Muscle of leg (tissue), 16 donors: ENCODE data around the gene DSTN. TPM values are rescaled to one million over a fixed set of nuclear protein-coding genes. Genes with fewer than 3 reads are reported as not detected.

ENCODE experiments used
- DNase-seq: peaks from one replicate; pipeline ENCODE4 v3.0.0; 2013
- H3K27ac ChIP-seq: one replicate; pipeline ENCODE4 v1.5.1; 2013; ENCODE audit warnings: mild to moderate bottlenecking, low read length, control low read depth
- H3K27me3 ChIP-seq: one replicate; pipeline ENCODE4 v1.6.1; 2013; ENCODE audit warnings: low read length; ENCODE audit not compliant: control insufficient read depth, insufficient read depth
- H3K36me3 ChIP-seq: one replicate; pipeline ENCODE4 v1.6.1; 2013; ENCODE audit warnings: low read length; ENCODE audit not compliant: control insufficient read depth, insufficient read depth
- H3K4me1 ChIP-seq: one replicate; pipeline ENCODE4 v1.6.1; 2013; ENCODE audit warnings: low read length; ENCODE audit not compliant: control insufficient read depth, insufficient read depth
- H3K4me3 ChIP-seq: one replicate; pipeline ENCODE4 v1.5.1; 2013; ENCODE audit warnings: low read length, control low read depth
- H3K9me3 ChIP-seq: replicated peaks from 2 replicates; pipeline ENCODE4 v1.6.1; 2013; ENCODE audit warnings: low read depth, low read length; ENCODE audit not compliant: control insufficient read depth
- WGBS: methylation state at CpG from one replicate; pipeline ENCODE4 v1.1.5; 2013; ENCODE audit warnings: missing lambda C conversion rate; ENCODE audit not compliant: insufficient coverage; 5-methylcytosine and 5-hydroxymethylcytosine counted together
- long read RNA-seq, 11 donors: transcript quantifications; one replicate each; lab custom pipeline, GENCODE V29; 2026
- polyA plus RNA-seq, 8 donors: library from polyadenylated mRNA; unstranded; fragments of 120-200 nt; gene quantifications; one replicate each; pipeline versions ENCODE4 v1.2.1 to v1.2.3, GENCODE V29; 2013; ENCODE audit warnings: inconsistent platforms in 1 of 8, low replicate concordance in 1 of 8; ENCODE audit not compliant: insufficient read length in 8 of 8, insufficient read depth in 1 of 8
- total RNA-seq: library from RNA; stranded (reverse); fragments of 120-200 nt; gene quantifications from one replicate; pipeline ENCODE4 v1.2.4, GENCODE V29; 2013

DSTN gene
- total RNA-seq = 145 TPM
- polyA plus RNA-seq = 100 to 1,000 TPM; 223 to 256 (median 244) TPM
- long read RNA-seq, donor 1, transcript DSTN-201 (4 exons, 3,617 nt) = major isoform, 68 of 88 reads
- long read RNA-seq, donor 1, partial matches to known transcripts = 14 of 88 reads
- long read RNA-seq, donor 1, other reads (novel, unspliced or antisense) = 5 of 88 reads
- long read RNA-seq, donor 2, transcript DSTN-201 (4 exons, 3,617 nt) = major isoform, 14 of 14 reads
- long read RNA-seq, donor 2, partial matches to known transcripts = 0 of 14 reads
- long read RNA-seq, donor 2, other reads (novel, unspliced or antisense) = 0 of 14 reads
- long read RNA-seq, donor 3, transcript DSTN-201 (4 exons, 3,617 nt) = major isoform, 135 of 168 reads
- long read RNA-seq, donor 3, partial matches to known transcripts = 25 of 168 reads
- long read RNA-seq, donor 3, other reads (novel, unspliced or antisense) = 6 of 168 reads
- long read RNA-seq, donor 4, transcript DSTN-201 (4 exons, 3,617 nt) = major isoform, 73 of 130 reads
- long read RNA-seq, donor 4, partial matches to known transcripts = 56 of 130 reads
- long read RNA-seq, donor 4, other reads (novel, unspliced or antisense) = 0 of 130 reads
- long read RNA-seq, donor 5, transcript DSTN-201 (4 exons, 3,617 nt) = major isoform, 241 of 299 reads
- long read RNA-seq, donor 5, partial matches to known transcripts = 52 of 299 reads
- long read RNA-seq, donor 5, other reads (novel, unspliced or antisense) = 5 of 299 reads
- long read RNA-seq, donor 6, transcript DSTN-201 (4 exons, 3,617 nt) = major isoform, 230 of 448 reads
- long read RNA-seq, donor 6, partial matches to known transcripts = 203 of 448 reads
- long read RNA-seq, donor 6, other reads (novel, unspliced or antisense) = 12 of 448 reads
- long read RNA-seq, donor 7, transcript DSTN-201 (4 exons, 3,617 nt) = major isoform, 156 of 428 reads
- long read RNA-seq, donor 7, partial matches to known transcripts = 263 of 428 reads
- long read RNA-seq, donor 7, other reads (novel, unspliced or antisense) = 7 of 428 reads
- long read RNA-seq, donor 8, transcript DSTN-201 (4 exons, 3,617 nt) = major isoform, 100 of 148 reads
- long read RNA-seq, donor 8, partial matches to known transcripts = 38 of 148 reads
- long read RNA-seq, donor 8, other reads (novel, unspliced or antisense) = 8 of 148 reads
- long read RNA-seq, donor 9, transcript DSTN-201 (4 exons, 3,617 nt) = major isoform, 114 of 229 reads
- long read RNA-seq, donor 9, partial matches to known transcripts = 113 of 229 reads
- long read RNA-seq, donor 9, other reads (novel, unspliced or antisense) = 0 of 229 reads
- long read RNA-seq, donor 10, transcript DSTN-201 (4 exons, 3,617 nt) = major isoform, 184 of 266 reads
- long read RNA-seq, donor 10, partial matches to known transcripts = 72 of 266 reads
- long read RNA-seq, donor 10, other reads (novel, unspliced or antisense) = 9 of 266 reads
- long read RNA-seq, donor 11, transcript DSTN-201 (4 exons, 3,617 nt) = major isoform, 134 of 450 reads
- long read RNA-seq, donor 11, transcript DSTN-203 (5 exons, 1,853 nt) = minor isoform, 5 of 450 reads
- long read RNA-seq, donor 11, partial matches to known transcripts = 303 of 450 reads
- long read RNA-seq, donor 11, other reads (novel, unspliced or antisense) = 8 of 450 reads

DNA sequence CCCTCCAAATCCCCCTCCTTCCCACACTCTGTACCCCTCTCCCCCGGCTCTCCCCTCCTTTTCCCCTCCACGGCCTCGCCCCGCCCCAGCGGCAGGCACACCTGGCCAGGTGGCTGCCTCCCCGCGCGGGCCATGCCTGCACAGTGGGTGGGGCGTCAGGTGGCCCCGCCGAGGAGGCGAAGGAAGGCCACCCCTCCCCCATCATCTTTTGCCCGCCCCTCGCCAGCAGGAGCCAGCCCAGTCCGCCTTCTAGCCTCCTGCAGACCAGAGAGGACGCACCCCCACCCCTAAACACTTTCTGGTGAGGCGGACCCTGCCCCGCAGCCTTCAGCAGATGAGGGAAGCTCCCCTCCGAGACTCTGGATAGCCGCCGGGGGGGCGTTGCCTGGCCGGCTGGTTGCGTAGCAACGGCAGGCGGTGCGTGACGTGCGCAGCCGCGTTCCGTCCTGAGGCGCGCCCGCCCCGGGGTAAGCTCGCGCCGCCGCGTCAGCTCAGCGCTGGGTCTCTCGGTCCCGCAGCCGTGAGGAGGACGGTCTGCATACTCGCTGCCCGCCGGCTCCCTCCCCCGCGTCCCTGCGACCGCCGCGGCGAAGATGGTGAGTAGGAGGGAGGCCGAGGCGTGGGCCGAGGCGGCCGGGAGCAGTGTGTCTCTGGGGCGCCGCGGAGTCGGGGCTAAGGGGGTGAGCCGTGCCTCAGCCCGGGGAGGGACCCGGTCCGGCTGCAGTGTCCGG is at the start of gene DSTN:
Gene DSTN (plus strand): TSS at position 460 of the 731 bp plus-strand sequence. CDS start 134 bp downstream, at position 594.
- DNase-seq = peak; percentile 97

DNA sequence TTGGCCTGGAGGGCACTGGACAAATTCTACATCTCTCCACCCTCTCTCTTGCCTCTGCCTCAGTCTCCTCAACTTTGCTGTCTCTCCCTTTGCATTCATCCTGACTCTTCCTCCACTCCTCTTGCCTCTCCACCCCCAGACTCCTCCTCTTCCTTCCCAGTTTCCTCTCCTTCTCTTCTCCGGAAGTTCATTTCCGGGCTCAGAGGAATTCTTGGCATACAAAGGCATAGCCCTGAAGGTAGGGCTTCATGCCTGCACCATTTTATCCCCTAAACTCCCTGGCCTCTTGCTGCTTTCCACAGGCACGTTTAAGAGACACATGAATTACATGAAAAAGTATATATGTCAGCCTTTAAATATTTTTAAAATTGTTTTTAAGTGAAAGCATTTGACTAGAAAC is 49.3 kb upstream of the DSTN start:
- H3K27ac ChIP-seq = no peak overlapping the region
- peak; percentile 41 for DNase-seq
- peaks cover 5% of the 10 kb centered on the region for H3K4me1 ChIP-seq
- H3K4me3 ChIP-seq = no peak overlapping the region
- H3K9me3 ChIP-seq = no peaks in the 10 kb centered on the region
- 21% methylated on average over 2 of the region's 3 CpGs for WGBS
- H3K27me3 ChIP-seq = no peaks in the 10 kb centered on the region
- no peaks in the 10 kb centered on the region for H3K36me3 ChIP-seq

More for the DNA sequence above, at the start of gene DSTN:
- Histone ChIP-seq H3K36me3 (no peaks in the 10 kb centered on the region), H3K4me3 (peak within 1 kb of the TSS; percentile 88), H3K27me3 (no peaks in the 10 kb centered on the region), H3K4me1 (peaks cover 17% of the 10 kb centered on the region), H3K27ac (peak within 1 kb of the TSS; percentile 95), H3K9me3 (no peaks in the 10 kb centered on the region)
- WGBS = under 1% methylated on average over 56 of the region's 70 CpGs

DNA sequence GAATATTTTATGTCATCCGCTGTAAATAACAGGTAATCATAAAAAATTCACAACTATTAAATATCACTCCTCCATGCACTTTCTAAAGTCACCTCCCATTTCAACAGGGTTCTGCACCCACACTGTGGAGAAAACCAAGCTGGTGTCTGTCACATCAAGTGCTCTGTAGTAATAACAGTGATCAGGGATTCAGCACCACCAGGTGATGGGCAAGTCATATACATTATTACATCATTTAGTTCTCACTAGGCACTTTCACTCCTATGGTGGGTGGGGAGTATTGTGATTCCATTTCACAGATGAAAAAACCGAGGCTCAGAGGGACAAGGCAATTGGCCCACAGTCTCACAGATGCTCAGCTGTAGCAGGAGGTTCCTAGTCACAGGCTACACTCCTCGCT is 47.3 kb upstream of the DSTN start:
- Histone ChIP-seq H3K4me3 (no peak overlapping the region), H3K4me1 (peaks cover 5% of the 10 kb centered on the region), H3K27ac (no peak overlapping the region), H3K27me3 (no peaks in the 10 kb centered on the region), H3K9me3 (no peaks in the 10 kb centered on the region), H3K36me3 (no peaks in the 10 kb centered on the region)
- no peak for DNase-seq
- WGBS = 68% methylated on average over 2 of the region's 3 CpGs

DNA sequence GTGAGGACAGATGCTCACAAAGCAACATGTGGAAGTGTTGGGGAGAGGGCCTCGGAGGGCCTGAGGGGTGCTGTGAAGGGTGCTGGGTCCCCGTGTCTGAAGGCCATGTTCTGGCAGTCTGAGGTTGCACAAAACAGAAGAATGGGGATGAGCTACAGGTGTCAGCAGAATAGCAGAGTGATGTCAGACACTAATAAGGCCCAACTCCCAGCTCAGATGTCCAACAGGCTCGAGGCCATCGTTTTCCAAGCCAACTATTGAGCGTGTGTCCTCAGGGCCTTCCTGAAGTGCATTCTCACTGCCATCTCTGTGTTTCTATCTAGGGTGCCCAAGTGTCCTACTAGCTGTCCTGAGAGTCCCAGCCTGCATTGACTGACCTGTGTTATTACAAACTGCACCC is 46.5 kb upstream of the DSTN start:
- 73% methylated on average over 5 of the region's 5 CpGs for WGBS
- Histone ChIP-seq H3K27ac (no peak overlapping the region), H3K4me1 (peaks cover 3% of the 10 kb centered on the region)

DNA sequence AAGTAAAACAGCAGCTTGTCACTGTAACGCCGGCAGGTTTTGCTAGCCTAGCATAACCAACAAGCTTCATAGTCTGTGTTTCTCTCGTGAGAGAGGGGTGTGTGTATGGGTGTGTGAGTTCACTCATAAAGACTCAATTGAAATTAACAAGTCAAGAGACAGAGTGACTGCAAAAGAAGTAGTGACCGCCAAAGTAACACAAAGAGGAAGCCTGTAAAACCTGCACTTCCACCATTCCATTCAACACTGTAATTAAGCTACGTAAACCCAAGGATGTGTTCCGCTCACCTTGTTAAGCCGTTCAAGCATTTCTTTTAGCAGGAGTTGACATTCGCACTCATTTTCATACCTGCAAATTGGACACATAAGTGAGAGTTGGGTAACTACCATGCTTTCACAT is 45.3 kb upstream of the DSTN start:
- 60% methylated on average over 1 of the region's 8 CpGs for WGBS
- H3K9me3 ChIP-seq = no peaks in the 10 kb centered on the region
- no peak for DNase-seq

More for the DNA sequence above, 46.5 kb upstream of the DSTN start:
- Histone ChIP-seq H3K4me3 (no peak overlapping the region), H3K27me3 (no peaks in the 10 kb centered on the region), H3K9me3 (no peaks in the 10 kb centered on the region), H3K36me3 (no peaks in the 10 kb centered on the region)
- DNase-seq = no peak

DNA sequence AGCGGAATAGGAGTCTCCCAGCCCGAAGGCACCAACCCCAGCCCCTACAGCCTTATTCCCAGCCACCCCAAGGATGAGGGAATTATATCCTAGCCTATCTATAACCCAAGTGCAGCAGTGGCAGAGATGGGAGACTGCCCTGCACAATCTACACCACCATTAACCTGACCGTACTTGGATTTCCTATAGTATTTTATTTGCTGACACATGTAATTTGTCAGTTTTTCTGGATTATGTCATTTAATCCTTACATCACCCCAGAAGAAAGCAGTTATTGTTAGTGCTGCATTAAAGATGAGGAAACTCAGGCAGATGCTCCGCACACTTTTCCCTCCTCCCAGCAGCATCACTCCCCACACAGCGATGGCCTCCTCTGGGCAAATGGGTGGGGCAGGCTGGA is 44.7 kb upstream of the DSTN start:
- DNase-seq = no peak
- Histone ChIP-seq H3K36me3 (no peaks in the 10 kb centered on the region), H3K4me3 (no peak overlapping the region), H3K9me3 (no peaks in the 10 kb centered on the region), H3K27me3 (no peaks in the 10 kb centered on the region), H3K4me1 (no peaks in the 10 kb centered on the region), H3K27ac (no peak overlapping the region)
- WGBS = no CpG with 5 or more reads among the region's 5 CpGs

More for the DNA sequence above, 45.3 kb upstream of the DSTN start:
- H3K27ac ChIP-seq = no peak overlapping the region
- no peaks in the 10 kb centered on the region for H3K4me1 ChIP-seq
- no peaks in the 10 kb centered on the region for H3K27me3 ChIP-seq
- no peak overlapping the region for H3K4me3 ChIP-seq
- no peaks in the 10 kb centered on the region for H3K36me3 ChIP-seq

DNA sequence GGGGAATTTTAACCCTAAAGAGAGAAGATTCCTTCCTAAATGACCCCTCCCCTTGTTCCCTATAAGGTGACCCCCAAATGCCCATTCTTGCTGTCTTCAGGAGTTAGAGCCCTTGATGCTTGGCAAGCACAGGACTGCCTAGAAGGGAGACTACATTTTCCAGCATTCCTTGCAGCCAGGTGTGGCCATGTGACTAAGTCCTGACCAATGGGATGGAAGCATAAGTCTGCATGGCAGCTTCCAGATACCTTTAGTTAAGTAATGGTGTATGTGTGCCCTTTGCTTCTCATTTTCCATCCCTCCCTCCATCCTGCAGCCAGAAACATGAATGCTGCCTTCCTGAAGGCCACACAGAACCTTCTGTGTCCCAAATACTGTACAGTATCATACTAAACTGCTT is 44.2 kb upstream of the DSTN start:
- H3K4me3 ChIP-seq = no peak overlapping the region
- no peaks in the 10 kb centered on the region for H3K4me1 ChIP-seq
- no peak overlapping the region for H3K27ac ChIP-seq
- no peaks in the 10 kb centered on the region for H3K36me3 ChIP-seq
- no peaks in the 10 kb centered on the region for H3K27me3 ChIP-seq
- no peak for DNase-seq
- no peaks in the 10 kb centered on the region for H3K9me3 ChIP-seq

DNA sequence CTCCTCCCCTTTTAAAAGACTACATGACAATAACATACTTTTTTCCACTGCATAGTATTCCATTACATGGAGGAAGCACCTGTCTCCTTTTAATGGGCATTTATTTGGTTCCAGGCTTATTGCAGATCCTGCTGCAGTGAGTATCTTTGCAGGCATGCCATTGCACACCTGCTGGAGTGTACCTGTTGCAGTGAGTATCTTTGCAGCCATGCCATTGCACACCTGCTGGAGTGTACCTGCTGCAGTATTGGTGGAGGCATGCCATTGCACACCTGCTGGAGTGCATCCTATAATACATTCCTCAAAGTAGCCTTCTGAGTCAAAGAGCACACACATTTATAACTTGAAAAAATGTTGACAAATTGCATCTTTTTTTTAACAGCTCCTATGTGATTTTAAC is 40.3 kb upstream of the DSTN start:
- H3K27ac ChIP-seq = no peak overlapping the region
- no peak for DNase-seq
- H3K4me1 ChIP-seq = peaks cover 7% of the 10 kb centered on the region
- no peaks in the 10 kb centered on the region for H3K36me3 ChIP-seq
- H3K9me3 ChIP-seq = no peaks in the 10 kb centered on the region
- no peak overlapping the region for H3K4me3 ChIP-seq
- no peaks in the 10 kb centered on the region for H3K27me3 ChIP-seq

DNA sequence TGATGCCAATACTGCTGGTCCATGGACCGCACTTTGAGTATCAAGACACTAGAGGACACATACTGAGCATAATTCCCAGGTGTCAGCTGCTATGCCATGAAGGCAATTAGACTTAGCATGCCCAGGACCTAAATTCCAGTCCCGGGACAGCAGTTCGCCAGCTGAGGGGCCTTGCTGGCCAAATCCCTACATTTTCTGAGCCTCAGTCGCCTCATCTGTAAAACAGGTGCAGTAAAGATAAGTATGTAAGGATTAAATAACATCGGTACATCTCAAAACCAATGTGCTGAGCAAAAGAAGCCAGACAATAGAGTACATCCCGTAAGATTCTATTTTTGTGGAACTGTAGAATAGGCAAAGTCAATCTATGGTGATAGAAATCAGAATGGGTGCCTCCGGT is 39.7 kb upstream of the DSTN start:
- 87% methylated on average over 4 of the region's 7 CpGs for WGBS
- Histone ChIP-seq H3K4me1 (peaks cover 7% of the 10 kb centered on the region), H3K27ac (no peak overlapping the region), H3K36me3 (no peaks in the 10 kb centered on the region), H3K27me3 (no peaks in the 10 kb centered on the region), H3K9me3 (no peaks in the 10 kb centered on the region), H3K4me3 (no peak overlapping the region)
- no peak for DNase-seq
